Liver (tissue), 9 donors: Measurements from ENCODE around the gene DNPEP. TPM values are rescaled to one million over a fixed set of nuclear protein-coding genes. Genes with fewer than 3 reads are reported as not detected.

Experiments used
- DNase-seq: peaks from one replicate; pipeline ENCODE4 v3.0.0-alpha.2; 2017; ENCODE audit warnings: low spot score
- H3K27ac ChIP-seq, 2 donors: one replicate each; pipeline ENCODE4 v1.7.0; 2013; ENCODE audit warnings: inconsistent platforms in 2 of 2, low read length in 2 of 2, control low read depth in 1 of 2, low read depth in 1 of 2, mild to moderate bottlenecking in 1 of 2
- H3K27me3 ChIP-seq, 4 donors: one replicate each; pipeline versions ENCODE4 v1.6.1 to v1.7.0; 2013; ENCODE audit warnings: low read length in 3 of 4, inconsistent platforms in 1 of 4, mild to moderate bottlenecking in 1 of 4, moderate library complexity in 1 of 4; ENCODE audit not compliant: control insufficient read depth in 4 of 4, insufficient read depth in 4 of 4
- H3K36me3 ChIP-seq, 4 donors: one replicate each; pipeline versions ENCODE4 v1.6.1 to v1.7.0; 2013; ENCODE audit warnings: low read length in 3 of 4, mild to moderate bottlenecking in 3 of 4, low read depth in 1 of 4, moderate library complexity in 1 of 4; ENCODE audit not compliant: control insufficient read depth in 4 of 4, insufficient read depth in 3 of 4
- H3K4me1 ChIP-seq, 4 donors: one replicate each; pipeline versions ENCODE4 v1.6.1 to v1.7.0; 2013; ENCODE audit warnings: low read length in 3 of 4, mild to moderate bottlenecking in 3 of 4, moderate library complexity in 1 of 4; ENCODE audit not compliant: control insufficient read depth in 4 of 4, insufficient read depth in 4 of 4
- H3K4me3 ChIP-seq, 3 donors: one replicate each; pipeline versions ENCODE4 v1.6.1 to v1.7.0; 2013; ENCODE audit warnings: low read length in 3 of 3, control low read depth in 1 of 3, low read depth in 1 of 3, mild to moderate bottlenecking in 1 of 3
- H3K9ac ChIP-seq, 2 donors: one replicate each; pipeline ENCODE4 v1.7.0; 2013; ENCODE audit warnings: low read length in 2 of 2, mild to moderate bottlenecking in 2 of 2, moderate library complexity in 2 of 2, control low read depth in 1 of 2, low read depth in 1 of 2
- H3K9me3 ChIP-seq, 4 donors: one replicate each; pipeline versions ENCODE4 v1.6.1 to v1.7.0; 2013; ENCODE audit warnings: low read length in 3 of 4; ENCODE audit not compliant: control insufficient read depth in 4 of 4
- EGR1 ChIP-seq, 2 donors: IDR thresholded peaks; 2 replicates each; pipeline ENCODE4 v1.6.1; 2016 to 2018; ENCODE audit warnings: antibody characterized with exemption in 2 of 2, low read depth in 2 of 2
- FOXA1 ChIP-seq: IDR thresholded peaks from 2 replicates; pipeline ENCODE4 v1.6.1; 2016; ENCODE audit warnings: antibody characterized with exemption
- GABPA ChIP-seq, 2 donors: IDR thresholded peaks in 1 of 2; conservative IDR thresholded peaks in 1 of 2; 2 replicates each; pipeline ENCODE4 v1.6.1; 2016; ENCODE audit warnings: antibody characterized with exemption in 2 of 2, mild to moderate bottlenecking in 1 of 2, moderate library complexity in 1 of 2
- HNF4A ChIP-seq, 2 donors: conservative IDR thresholded peaks; 2 replicates each; pipeline ENCODE4 v1.6.1; 2016; ENCODE audit warnings: antibody characterized with exemption in 2 of 2, mild to moderate bottlenecking in 2 of 2
- HNF4G ChIP-seq: IDR thresholded peaks from 2 replicates; pipeline ENCODE4 v1.6.1; 2016; ENCODE audit warnings: antibody characterized with exemption
- NR2F2 ChIP-seq: IDR thresholded peaks from 2 replicates; pipeline ENCODE4 v1.6.1; 2016; ENCODE audit warnings: antibody characterized with exemption
- RAD21 ChIP-seq, 2 donors: IDR thresholded peaks; 2 replicates each; pipeline ENCODE4 v1.6.1; 2016; ENCODE audit warnings: antibody characterized with exemption in 2 of 2, mild to moderate bottlenecking in 2 of 2
- REST ChIP-seq: IDR thresholded peaks from 2 replicates; pipeline ENCODE4 v1.6.1; 2016; ENCODE audit warnings: antibody characterized with exemption, mild to moderate bottlenecking
- RXRA ChIP-seq, 2 donors: IDR thresholded peaks; 2 replicates each; pipeline ENCODE4 v1.6.1; 2017 to 2018; ENCODE audit warnings: antibody characterized with exemption in 2 of 2, mild to moderate bottlenecking in 1 of 2
- SP1 ChIP-seq: IDR thresholded peaks from 2 replicates; pipeline ENCODE4 v1.6.1; 2018; ENCODE audit warnings: antibody characterized with exemption, mild to moderate bottlenecking
- TAF1 ChIP-seq: conservative IDR thresholded peaks from 2 replicates; pipeline ENCODE4 v1.6.1; 2016; ENCODE audit warnings: antibody characterized with exemption, mild to moderate bottlenecking
- YY1 ChIP-seq: IDR thresholded peaks from 2 replicates; pipeline ENCODE4 v1.6.1; 2016; ENCODE audit warnings: antibody characterized with exemption, mild to moderate bottlenecking
- ZBTB33 ChIP-seq: IDR thresholded peaks from 2 replicates; pipeline ENCODE4 v1.6.1; 2016; ENCODE audit warnings: antibody characterized with exemption
- WGBS: extraction: QIAGEN DNeasy Blood & Tissue Kit; methylation state at CpG from one replicate; pipeline ENCODE4 v1.1.7; 2013; 5-methylcytosine and 5-hydroxymethylcytosine counted together
- polyA plus RNA-seq, 2 donors: library from polyadenylated mRNA; stranded (reverse) in 1 of 2; unstranded in 1 of 2; fragments of 200-250 nt in 1 of 2; fragments of >200 nt in 1 of 2; fragmentation: Nextera tagmentation in 1 of 2; extraction: Ambion mirVana in 1 of 2; gene quantifications; one replicate each; pipeline versions ENCODE4 v1.2.1 to v1.2.3, GENCODE V29; 2013 to 2015
- total RNA-seq, 2 donors: library from RNA; depleted of rRNA; stranded (reverse); fragments of >200 nt; gene quantifications; one replicate each; pipeline ENCODE4 v1.2.3, GENCODE V29; 2014
- TF ChIP-seq, protein P1 (sequence below): IDR thresholded peaks from 2 replicates; pipeline ENCODE4 v1.6.1; 2016; ENCODE audit warnings: antibody characterized with exemption
- TF ChIP-seq, protein P2 (sequence below): fragments of 150-350 bp; IDR thresholded peaks from 2 replicates; pipeline ENCODE4 v1.5.1; 2017; ENCODE audit warnings: improper control_type of control experiment, low read depth, low read length; ENCODE audit not compliant: missing input control
- donor health status: healthy.
- donor health status: healthy.
- donor health status: healthy.
- donor health status: healthy.
- donor health status: healthy.

DNPEP gene
- total and polyA plus RNA-seq, 4 donors = 25.8 to 58.4 (median 45.8) TPM

GRCh38 chr2:219435701-219436100, 48.0 kb upstream of the DNPEP start:
- no peak overlapping the region for H3K4me3 ChIP-seq
- no peak for DNase-seq
- H3K27me3 ChIP-seq = peaks cover 0 to 9% (median 4%) of the 10 kb centered on the region in 4 donors
- no peak overlapping the region for H3K27ac ChIP-seq
- no peaks in the 10 kb centered on the region for H3K36me3 ChIP-seq
- no peak for TF ChIP-seq GABPA (IDR thresholded peaks at IDR 0.05 in 1 of 2, conservative IDR thresholded peaks at IDR 0.05 in 1 of 2)
- TF ChIP-seq FOXA1 = no peak
- no peak for TF ChIP-seq EGR1 (IDR thresholded peaks at IDR 0.05; ENCODE audit: low read depth in 2 of 2)
- H3K9ac ChIP-seq = no peak overlapping the region
- no peaks in the 10 kb centered on the region for H3K9me3 ChIP-seq
- WGBS = 88% methylated on average over 6 of the region's 6 CpGs
- peaks cover 0 to 5% (median 2%) of the 10 kb centered on the region in 4 donors for H3K4me1 ChIP-seq

DNA sequence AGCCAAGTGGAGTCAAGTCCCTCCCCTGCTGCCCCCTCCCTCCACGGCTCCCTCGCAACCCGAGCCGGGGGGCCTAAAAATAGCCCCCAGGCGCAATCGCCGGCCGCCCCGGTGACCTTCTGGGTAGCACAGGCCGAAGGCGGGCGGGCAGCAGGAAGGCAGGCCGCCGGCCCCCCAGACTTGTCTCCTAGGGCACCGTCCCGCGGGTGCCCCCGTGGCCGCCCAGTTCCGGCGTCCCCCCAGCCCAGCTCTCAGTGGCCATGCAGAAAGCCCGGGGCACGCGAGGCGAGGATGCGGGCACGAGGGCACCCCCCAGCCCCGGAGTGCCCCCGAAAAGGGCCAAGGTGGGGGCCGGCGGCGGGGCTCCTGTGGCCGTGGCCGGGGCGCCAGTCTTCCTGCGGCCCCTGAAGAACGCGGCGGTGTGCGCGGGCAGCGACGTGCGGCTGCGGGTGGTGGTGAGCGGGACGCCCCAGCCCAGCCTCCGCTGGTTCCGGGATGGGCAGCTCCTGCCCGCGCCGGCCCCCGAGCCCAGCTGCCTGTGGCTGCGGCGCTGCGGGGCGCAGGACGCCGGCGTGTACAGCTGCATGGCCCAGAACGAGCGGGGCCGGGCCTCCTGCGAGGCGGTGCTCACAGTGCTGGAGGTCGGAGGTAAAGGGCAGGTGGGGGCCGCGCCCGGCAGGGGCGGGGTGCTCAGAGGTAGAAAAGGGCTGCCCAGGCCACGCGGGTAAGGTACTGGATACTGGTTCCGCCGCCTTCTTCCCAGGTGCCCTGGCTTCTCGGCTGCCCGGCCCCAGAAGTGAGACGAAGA, 47.2 kb upstream of the DNPEP start, which contains the start of gene SPEG:
Gene SPEG, plus strand, starts transcription at position 126 of the 808 bp plus-strand sequence. Its CDS starts 135 bp downstream, at position 261.
- TF ChIP-seq EGR1 (IDR thresholded peaks at IDR 0.05; ENCODE audit: low read depth in 2 of 2) = no peak
- TF ChIP-seq GABPA (IDR thresholded peaks at IDR 0.05 in 1 of 2, conservative IDR thresholded peaks at IDR 0.05 in 1 of 2) = no peak
- TF ChIP-seq, protein P1, sequence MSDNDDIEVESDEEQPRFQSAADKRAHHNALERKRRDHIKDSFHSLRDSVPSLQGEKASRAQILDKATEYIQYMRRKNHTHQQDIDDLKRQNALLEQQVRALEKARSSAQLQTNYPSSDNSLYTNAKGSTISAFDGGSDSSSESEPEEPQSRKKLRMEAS = no peak
- TF ChIP-seq HNF4G = no peak
- TF ChIP-seq SP1 = no peak
- no peak for TF ChIP-seq HNF4A (conservative IDR thresholded peaks at IDR 0.05)
- Histone ChIP-seq H3K27ac (no peak within 1 kb of the TSS), H3K4me1 (peaks cover 0 to 5% (median 2%) of the 10 kb centered on the region in 4 donors), H3K9ac (no peak within 1 kb of the TSS), H3K9me3 (no peaks in the 10 kb centered on the region), H3K27me3 (peaks cover 0 to 7% (median 4%) of the 10 kb centered on the region in 4 donors), H3K4me3 (peak within 1 kb of the TSS in 1 of 3 donors; percentile 16), H3K36me3 (no peaks in the 10 kb centered on the region)
- no peak for DNase-seq
- 11% methylated on average over 77 of the region's 77 CpGs for WGBS

DNA sequence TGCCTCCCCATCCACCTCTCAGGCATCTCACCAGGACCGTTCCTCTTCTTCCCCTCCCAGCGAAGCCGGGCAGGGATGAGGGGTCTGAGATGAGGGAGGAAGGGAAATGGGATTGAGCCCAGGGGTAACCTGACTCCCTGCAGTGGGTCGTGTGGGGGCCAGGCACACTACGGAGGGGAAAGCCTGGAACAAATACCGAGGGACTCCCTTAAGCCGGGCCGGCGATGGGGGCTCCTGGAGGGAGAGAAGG, 46.7 kb upstream of the DNPEP start:
- no peak for DNase-seq
- Histone ChIP-seq H3K27me3 (peaks cover 0 to 7% (median 4%) of the 10 kb centered on the region in 4 donors), H3K9ac (no peak overlapping the region), H3K4me3 (no peak overlapping the region), H3K9me3 (no peaks in the 10 kb centered on the region), H3K27ac (no peak overlapping the region), H3K4me1 (peaks cover 0 to 5% (median 2%) of the 10 kb centered on the region in 4 donors), H3K36me3 (no peaks in the 10 kb centered on the region)
- TF ChIP-seq, protein P1 = no peak
- TF ChIP-seq YY1 (no peak), ZBTB33 (no peak), RAD21 (IDR thresholded peaks at IDR 0.05) (no peak), FOXA1 (no peak), NR2F2 (no peak), GABPA (IDR thresholded peaks at IDR 0.05 in 1 of 2, conservative IDR thresholded peaks at IDR 0.05 in 1 of 2) (no peak), HNF4G (no peak), RXRA (IDR thresholded peaks at IDR 0.05) (no peak), HNF4A (conservative IDR thresholded peaks at IDR 0.05) (no peak), REST (no peak), TAF1 (no peak)
- TF ChIP-seq, protein P2, sequence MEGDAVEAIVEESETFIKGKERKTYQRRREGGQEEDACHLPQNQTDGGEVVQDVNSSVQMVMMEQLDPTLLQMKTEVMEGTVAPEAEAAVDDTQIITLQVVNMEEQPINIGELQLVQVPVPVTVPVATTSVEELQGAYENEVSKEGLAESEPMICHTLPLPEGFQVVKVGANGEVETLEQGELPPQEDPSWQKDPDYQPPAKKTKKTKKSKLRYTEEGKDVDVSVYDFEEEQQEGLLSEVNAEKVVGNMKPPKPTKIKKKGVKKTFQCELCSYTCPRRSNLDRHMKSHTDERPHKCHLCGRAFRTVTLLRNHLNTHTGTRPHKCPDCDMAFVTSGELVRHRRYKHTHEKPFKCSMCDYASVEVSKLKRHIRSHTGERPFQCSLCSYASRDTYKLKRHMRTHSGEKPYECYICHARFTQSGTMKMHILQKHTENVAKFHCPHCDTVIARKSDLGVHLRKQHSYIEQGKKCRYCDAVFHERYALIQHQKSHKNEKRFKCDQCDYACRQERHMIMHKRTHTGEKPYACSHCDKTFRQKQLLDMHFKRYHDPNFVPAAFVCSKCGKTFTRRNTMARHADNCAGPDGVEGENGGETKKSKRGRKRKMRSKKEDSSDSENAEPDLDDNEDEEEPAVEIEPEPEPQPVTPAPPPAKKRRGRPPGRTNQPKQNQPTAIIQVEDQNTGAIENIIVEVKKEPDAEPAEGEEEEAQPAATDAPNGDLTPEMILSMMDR = no peak
- WGBS = 26% methylated on average over 9 of the region's 9 CpGs
